ENCODE data around the gene MCF2L2.

The MCF2L2 gene

DNA sequence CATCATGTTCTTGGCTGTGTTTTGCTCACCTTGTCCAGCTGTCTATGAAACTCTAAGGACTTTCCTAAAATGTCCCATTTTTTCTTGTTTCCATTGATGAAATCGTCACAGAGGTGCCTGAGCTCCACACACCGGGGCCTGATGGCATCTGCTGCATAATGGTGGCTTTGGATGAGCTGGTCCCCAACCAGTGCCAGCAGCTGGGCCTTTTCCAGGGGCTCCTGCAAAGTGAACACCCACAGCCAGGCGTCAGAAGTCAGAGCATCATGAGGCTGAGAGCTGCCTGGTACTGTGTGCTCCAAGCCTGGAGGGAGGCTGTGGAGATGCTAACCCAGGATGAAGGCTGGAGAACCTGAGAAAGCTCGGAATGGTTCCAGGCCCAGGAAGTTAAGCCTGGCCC is 128.4 kb downstream of the MCF2L2 start:
- DNase-seq (ENCODE audit: low read depth in 3 of 3, low spot score in 1 of 3), result no peak

DNA sequence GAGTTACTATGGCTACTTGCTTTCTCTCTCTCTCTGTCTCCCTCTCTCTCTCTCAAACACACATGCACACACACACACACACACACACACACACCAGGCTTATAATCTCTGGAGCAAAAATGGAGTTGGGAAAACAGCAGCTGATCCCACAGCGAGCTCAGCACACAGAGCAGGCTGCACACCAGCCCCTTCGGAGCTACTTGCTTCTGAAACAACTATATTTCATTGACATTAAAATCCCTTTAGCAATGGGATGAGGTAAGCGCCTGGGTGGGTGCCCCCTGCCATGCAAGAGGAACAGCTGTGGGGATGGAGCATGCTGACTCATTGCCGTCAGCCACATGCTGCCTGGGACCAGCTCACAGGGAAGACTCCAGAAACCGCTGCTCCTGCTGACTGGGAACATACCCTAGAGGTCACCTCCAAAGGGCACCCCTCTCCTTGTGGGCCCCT is 129.7 kb downstream of the MCF2L2 start:
- no peak for DNase-seq (ENCODE audit: low read depth in 3 of 3, low spot score in 1 of 3)

DNA sequence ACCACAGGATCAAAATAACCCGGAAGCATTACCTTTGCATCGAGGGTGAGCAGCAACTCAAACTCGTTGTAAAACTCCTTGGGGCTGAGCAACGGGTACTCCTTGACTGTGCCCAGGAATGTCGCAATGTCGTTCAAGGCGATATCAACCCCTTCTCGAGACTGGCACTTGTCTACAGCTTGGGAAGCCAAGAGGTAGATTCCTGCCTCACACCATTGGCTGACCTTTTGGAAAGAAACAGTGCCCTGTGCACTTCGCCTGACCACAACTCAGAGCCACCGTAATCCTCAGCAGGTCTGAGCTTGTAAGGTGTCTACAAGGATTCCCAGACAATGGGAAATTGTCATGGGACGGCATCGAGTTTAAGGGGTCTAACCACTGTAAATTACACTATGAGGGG is 131.5 kb downstream of the MCF2L2 start:
- no peak for DNase-seq (ENCODE audit: low read depth in 3 of 3, low spot score in 1 of 3)

DNA sequence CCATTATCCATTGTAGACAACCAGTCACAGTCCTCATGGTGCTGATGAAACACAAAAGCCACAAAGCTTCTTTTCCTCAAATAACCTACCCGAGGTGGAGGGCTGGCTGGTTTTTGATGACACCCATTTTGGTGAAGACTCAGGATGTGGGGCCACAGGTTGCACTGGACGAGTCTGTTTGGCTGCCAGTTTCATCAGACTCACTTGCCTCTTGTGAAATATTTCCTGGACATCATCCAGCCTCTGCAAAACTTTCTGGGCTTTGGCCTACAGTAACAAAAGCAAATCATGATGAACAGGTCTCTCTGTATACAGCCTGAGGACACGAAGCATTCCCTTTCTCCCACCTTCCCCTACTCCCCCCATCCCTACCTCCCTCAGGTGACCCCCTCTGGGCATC is 133.2 kb downstream of the MCF2L2 start:
- DNase-seq (ENCODE audit: low read depth in 3 of 3, low spot score in 1 of 3), result no peak

DNA sequence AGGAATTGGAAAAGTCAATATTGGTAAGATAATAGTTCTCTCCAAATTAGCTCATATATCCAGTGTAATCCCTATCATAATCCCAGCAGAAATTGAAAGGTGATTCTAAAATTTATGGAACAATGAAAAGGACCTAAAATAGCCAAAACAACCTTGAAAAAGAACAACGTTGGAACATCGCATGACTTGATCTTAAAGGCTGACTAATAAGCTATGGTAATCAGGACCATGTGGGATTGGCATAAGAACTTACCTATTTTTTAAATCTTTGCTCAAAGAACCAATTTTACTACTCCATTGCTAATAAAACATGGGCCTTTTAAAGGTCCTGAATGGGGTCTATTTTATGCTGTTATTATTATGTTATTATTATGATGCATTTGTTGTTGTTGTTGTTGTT is 134.5 kb downstream of the MCF2L2 start:
- DNase-seq (ENCODE audit: low read depth in 3 of 3, low spot score in 1 of 3), result no peak

DNA sequence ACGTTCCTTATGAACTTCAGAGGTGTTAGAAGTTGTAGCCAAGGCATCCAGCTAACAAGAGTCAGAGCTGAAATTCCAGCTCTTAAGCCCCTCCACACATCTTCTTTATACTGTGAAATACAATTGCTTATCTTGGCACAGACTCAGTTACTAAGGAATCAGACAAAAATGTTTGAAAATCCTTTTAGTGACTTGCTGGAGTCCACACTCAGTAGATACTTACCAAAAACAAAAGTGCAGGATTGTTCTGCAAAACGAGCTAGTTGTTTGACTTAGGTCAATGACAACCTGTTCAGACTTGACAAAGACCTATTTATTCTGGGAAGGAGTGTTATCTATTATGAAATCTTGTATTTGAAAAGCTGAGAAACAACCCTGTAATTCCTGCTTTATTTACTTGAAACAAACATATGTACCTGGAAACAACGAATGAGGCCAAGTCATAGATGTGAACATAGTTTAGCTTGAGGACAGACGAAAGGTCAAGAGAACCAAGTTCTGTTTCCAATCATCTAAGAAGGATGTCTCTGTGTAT is 136.9 kb downstream of the MCF2L2 start:
- no peak for DNase-seq (ENCODE audit: low read depth in 3 of 3, low spot score in 1 of 3)

DNA sequence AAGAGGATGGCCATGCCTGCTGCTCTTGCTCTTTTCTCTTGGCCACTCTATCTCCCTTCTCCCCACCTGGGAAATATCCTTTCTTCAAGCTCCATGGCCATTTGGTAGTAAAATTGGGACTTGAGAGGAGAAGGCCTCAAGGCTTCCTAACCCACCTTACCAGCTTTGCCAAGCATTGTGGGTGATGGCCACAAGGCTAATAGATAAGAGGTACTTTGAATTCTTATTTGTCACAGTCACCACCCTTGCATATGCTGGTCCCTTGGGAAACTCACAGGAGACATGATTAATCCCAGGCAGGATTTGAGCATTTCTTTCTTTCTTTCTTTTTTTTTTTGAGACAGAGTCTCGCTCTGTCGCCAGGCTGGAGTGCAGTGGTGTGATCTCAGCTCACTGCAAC is 138.2 kb downstream of the MCF2L2 start:
- no peak for DNase-seq (ENCODE audit: low read depth in 3 of 3, low spot score in 1 of 3)

DNA sequence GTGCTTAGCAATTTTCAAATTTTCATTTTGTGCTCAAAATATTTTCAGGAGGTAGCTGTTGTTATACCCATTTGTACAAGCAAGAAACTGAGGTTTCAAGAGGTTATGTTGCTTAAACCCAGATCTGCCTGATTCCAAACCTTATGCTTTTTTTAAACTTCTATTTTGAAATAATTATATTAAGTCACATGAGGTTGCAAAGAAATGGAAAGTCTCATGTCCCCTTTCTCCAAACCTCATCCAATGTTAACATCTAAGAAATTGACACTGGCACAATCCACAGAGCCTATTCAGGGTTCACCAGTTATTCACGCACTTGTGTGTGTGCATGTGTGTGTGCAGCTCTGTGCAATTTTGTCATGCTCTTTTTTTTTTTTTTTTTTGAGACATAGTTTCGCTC is 140.3 kb downstream of the MCF2L2 start:
- no peak for DNase-seq (ENCODE audit: low read depth in 3 of 3, low spot score in 1 of 3)

DNA sequence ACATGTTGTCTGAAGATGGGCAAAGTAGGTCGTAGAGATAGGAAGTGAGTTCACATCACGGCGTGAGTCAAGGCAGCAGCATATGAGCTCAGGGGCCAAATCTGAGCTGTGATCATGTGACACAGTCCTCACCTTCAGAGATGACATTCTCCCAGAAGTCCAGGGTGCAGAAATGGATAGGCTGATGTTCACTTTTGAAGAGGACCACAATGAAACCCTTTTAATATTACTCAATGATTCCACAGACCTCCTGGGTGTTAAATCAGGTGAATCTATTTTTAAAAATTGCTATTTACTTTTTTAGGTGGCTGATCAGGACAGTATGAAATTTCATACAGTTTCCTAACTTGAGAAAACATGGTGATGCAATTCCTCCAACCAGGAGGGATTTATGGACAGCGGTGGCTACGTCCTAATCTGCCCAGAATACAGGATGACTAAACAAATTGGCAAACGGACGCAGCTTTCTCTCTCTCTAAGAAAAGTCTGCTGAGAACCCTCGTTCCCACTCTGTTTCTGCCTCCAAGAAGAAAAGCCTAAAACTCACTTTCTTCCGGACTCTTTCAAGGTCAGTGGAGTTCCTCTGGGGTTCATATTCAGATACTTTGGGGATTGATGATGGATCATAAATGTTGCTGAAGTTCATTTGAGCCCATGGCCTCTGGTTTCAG is 141.0 kb downstream of the MCF2L2 start:
- DNase-seq (ENCODE audit: low read depth in 3 of 3, low spot score in 1 of 3), result no peak

DNA sequence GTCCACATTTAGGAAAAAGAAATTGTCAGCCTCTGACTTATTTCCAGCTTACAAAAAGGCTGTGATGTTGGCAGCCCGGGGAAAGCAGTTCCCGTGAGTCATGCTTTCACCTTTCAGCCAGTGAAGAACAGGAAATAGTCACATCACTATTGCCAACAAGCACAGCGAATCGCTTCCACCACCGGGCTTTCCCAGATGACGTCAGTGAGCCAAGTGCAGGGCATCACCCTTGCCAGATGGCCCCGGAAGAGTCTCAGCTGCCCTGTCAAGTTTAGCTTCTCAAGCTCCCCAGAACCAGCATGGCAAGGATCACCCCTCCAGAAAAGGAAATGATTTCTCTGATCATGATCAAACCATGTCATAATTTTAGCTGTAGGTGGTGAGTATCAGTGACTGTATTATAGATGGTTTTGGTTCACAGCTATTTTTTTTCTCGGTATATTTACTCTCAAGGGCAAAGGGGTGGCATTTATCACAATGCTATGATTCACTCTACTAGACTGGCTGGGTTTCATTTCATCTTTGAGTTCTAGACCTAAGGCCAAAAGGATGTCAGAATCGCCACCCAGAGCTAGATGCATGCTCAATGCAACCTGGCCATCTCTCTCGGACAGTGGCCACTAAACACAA is 142.5 kb downstream of the MCF2L2 start:
- DNase-seq (ENCODE audit: low read depth in 3 of 3, low spot score in 1 of 3), result peak; percentile 72 to 84 (median 76)

DNA sequence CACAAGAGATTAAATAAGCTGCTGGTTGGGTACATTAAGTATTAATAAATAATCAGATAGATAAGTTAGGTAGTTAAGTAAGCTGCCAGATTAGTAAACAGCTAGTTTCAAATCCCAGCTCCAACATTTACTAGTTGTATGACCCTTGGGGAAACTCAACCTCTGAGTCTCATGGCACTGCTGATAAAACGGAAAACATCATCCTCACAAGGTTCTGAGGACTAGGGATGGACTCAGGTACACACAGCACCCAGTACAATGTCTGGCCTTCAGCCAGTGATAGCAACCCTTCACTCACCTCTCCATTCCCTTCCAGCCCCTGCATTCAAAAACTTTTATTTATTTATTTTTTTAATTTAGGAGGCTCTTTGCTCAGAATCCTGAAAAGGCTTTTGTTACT is 143.1 kb downstream of the MCF2L2 start:
- no peak for DNase-seq (ENCODE audit: low read depth in 3 of 3, low spot score in 1 of 3)

DNA sequence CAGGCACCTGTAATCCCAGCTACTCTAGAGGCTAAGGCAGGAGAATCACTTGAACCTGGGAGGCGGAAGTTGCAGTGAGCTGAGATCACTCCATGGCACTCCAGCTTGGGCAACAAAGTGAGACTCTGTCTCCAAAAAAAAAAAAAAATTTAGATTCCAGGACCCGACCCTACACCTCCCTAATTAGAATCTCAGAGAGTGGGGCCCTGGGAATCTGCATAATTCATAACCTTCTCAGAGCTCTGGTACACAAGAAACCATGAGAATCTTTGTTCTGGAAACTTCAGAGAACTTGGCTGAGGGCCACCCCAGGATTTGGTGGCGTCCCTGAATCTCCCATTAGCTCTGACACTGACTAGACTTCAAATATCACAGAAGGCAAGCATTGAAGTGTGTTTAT is 143.8 kb downstream of the MCF2L2 start:
- no peak for DNase-seq (ENCODE audit: low read depth in 3 of 3, low spot score in 1 of 3)

DNA sequence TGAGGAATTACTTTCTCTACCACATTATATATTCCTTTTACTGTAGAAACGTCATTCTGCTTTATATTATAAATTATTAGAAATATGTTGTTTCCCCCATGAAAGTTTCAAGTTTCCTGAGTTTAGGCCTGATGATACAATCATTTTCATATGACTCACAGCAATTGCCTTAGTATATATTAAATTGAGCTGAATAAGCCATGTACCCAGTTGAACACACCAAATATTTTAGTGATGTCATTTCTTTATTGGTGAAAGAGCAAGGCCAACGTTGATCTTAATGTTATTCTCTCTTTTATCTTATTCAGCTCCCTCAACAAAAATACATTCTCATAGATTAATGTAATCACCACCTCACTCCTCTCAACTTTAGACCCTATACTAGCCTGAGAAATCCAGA is 144.5 kb downstream of the MCF2L2 start:
- no peak for DNase-seq (ENCODE audit: low read depth in 3 of 3, low spot score in 1 of 3)

DNA sequence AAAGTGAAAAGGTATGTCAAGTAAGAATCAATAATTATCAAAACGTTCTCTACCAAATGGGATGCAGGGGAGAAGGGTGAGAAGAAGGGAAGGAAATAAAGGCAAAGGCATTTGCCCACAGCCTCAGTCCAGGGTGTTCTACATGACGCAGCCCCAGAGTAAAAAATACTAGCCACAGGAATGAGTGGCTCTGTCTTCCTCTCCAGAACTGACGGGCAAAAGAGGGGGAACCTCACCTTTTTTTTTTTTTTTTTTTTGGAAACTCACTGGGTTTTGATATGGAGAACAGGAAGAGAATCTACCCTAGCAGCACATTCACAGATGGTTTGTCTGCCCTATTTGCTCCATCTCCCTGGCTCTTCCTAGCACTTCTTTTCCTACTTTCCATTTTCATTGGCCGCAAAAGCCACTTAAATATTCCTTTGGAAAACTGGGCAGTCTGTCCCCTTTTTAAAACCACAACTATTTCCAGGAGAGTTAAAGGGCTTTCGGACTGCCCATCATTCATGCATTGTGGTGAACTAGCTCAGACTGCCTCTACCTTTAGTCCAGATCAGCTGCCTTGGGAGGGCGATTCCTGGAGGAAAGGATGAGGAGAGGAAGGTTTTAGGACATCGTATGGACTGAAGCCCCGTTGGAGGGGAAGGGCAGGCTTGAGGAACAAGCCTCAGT is 147.2 kb downstream of the MCF2L2 start:
- DNase-seq (ENCODE audit: low read depth in 3 of 3, low spot score in 1 of 3), result no peak

DNA sequence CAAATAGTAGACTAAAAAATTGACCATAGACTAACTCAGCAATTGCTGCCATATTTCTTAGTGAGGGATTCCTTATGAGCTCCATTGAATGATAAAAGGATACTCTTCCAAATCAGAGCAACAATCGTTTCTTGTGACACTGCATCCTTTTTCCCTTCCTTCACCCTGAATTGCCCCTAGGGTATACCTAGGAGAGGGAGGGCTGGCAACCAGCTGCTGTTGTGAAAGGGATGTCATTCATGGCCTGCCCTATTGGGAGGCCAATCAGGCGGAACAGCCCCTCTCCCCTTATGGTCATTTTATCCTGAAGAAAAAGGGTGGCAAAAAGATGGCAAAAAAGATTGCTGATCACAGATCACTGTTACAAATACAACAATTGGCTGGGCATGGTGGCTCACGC is 149.0 kb downstream of the MCF2L2 start:
- DNase-seq (ENCODE audit: low read depth in 3 of 3, low spot score in 1 of 3), result no peak

DNA sequence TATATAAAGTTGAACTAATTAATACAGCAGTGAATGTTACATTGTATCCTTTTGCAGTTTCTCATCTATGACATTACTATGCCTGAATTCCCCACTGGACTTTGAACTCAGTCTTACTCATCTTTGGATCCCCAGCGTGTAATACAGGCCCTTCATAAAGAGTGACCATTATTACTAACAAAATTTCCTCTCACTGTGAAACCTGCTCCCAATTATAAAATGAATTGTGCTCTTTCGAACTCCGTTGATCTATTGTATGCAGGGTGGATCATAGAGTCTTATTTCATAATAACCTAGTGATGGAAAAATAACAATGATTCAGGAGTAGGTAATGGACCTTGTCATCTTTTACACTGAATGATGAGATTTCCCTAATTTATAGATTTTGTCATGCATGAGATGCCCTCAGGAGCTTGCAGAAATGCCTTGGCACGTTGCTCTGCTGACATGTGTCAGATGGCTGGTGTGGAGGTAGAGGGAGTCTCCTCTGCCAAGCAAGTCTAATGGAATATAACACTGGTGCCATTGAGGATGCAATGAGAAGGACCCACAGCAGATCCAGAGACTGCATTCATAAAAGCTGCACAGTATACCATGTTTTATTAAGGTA is 149.8 kb downstream of the MCF2L2 start:
- DNase-seq (ENCODE audit: low read depth in 3 of 3, low spot score in 1 of 3), result no peak

DNA sequence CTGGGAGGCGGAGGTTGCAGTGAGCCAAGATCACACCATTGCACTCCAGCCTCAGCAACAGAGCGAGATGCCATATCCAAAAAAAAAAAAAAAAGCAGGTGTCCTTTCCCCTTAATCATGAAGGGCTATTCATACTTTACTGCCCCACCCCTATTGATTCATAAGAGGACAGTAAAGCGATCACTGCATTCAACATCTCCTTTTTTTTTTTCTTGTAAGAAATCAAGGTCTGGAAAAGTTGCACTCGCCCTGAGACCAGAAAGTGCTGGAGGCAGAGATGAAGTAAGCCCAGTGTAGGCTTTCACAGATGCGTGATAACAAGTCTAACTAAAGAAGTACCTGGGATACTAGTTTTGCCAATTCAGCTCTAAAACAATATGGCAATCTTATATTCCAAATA is 151.2 kb downstream of the MCF2L2 start:
- DNase-seq (ENCODE audit: low read depth in 3 of 3, low spot score in 1 of 3), result no peak

DNA sequence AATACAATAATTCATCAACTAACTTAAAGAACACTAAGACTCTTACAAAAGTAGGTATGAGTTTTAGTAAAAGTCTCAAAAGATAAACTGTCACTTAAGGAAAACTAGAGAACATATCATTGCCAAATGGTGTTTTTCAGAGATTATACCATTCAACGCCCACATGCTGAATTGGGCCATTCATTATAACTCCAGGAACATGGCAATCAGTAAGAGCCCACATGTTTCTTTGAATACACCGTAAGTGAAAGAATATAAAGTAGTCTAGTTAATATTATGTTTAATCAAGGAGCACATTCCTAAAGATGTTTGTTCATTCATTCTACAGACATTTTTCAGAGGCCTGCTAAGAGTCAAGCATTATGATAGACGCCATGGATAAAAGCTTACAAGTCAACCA is 152.5 kb downstream of the MCF2L2 start:
- no peak for DNase-seq (ENCODE audit: low read depth in 3 of 3, low spot score in 1 of 3)

DNA sequence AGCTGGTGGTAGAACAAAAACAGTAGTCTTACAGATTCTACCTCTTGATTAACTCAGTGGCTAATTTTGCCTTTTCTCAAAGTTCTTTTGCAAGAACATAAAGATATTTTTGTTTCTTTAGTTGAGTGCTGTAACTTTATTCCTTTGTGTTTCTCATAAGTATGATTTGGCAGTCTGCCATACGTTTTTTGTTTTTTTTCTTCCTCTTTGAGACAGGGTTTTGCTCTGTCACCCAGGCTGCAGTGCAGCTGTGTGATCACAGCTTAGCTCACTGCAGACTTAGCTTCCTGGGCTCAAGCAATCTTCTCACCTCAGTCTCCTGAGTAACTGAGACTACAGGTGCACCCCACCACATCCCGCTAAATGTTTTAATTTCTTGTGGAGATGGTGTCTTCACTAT is 153.0 kb downstream of the MCF2L2 start:
- DNase-seq (ENCODE audit: low read depth in 3 of 3, low spot score in 1 of 3), result no peak

DNA sequence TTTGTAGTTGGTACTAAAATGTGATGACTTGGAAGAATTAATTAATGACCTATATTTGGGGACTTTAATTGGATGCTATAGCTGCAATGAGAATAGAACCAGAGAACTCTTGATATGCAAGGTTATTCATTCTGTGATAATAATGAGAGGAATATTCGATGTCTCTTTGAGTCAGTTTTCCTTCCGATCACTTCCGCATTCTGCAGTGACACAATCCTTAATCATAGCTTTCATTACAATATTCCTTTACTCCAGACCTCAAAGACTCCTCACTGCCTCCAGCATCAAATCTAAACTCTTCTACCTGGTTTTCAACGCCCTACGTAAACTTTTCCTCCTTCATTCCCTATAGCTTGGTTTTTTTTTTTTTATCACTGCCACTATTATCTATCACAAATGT is 153.8 kb downstream of the MCF2L2 start:
- DNase-seq (ENCODE audit: low read depth in 3 of 3, low spot score in 1 of 3), result no peak

DNA sequence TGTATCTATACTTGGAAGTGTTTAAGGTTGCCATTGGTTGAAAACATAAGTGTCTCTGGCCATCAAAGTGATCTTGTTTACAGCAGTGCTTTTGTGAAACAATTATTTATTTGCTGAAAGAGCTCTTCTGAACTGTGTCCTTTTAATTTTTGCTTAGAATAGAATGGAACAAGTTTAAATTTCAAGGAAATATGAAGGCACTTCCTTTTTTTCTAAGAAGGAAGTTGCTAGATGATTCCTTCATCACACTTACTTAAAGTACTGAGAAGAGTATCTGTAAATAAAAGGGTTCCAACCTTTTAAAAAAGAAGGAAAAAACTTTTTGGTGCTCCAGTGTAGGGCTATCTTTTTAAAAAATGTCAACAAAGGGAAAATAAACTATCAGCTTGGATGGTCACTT is 155.6 kb downstream of the MCF2L2 start:
- no peak for DNase-seq (ENCODE audit: low read depth in 3 of 3, low spot score in 1 of 3)

DNA sequence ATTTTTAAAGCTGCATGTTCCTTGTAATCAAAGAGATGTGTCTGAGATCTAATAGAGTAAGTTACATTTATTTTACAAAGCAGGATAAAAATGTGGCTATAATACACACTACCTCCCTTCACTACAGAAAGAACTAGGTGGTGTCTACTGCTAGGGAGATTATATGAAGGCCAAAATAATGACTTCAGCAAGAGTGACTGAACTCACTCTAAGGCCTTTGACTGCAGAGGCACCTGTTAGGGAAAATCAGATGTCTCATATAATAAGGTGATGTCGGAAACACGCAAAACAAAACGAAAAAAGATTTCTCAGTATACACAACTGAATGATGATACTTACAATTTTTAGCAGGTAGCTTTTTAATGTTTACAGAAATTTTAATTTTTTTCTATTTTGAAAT is 156.3 kb downstream of the MCF2L2 start:
- DNase-seq (ENCODE audit: low read depth in 3 of 3, low spot score in 1 of 3), result no peak
